Sigmoid colon (tissue), 3 donors: Measurements from ENCODE around the gene CACNA1D.

Experiments used
- CTCF ChIP-seq, 4 experiments: fragments of 450-650 bp in 3 of 4; fragments of 200-600 bp in 1 of 4; IDR thresholded peaks; one replicate each; pipeline ENCODE4 v1.5.1; 2016 to 2019; ENCODE audit warnings: antibody characterized with exemption in 4 of 4, mild to moderate bottlenecking in 3 of 4, moderate library complexity in 2 of 4
- POLR2A ChIP-seq, 2 donors: fragments of 450-650 bp; IDR thresholded peaks; one replicate each; pipeline ENCODE4 v1.6.1; 2016; ENCODE audit warnings: antibody characterized with exemption in 2 of 2, mild to moderate bottlenecking in 2 of 2, moderate library complexity in 2 of 2

- no peak for TF ChIP-seq POLR2A (IDR thresholded peaks at IDR 0.05)
- no peak for TF ChIP-seq CTCF (IDR thresholded peaks at IDR 0.05)
These were observed 149.3 kb downstream of the CACNA1D start for GRCh38 chr3:53643757-53644156.
